ENCODE results near the gene SLIT3. TPM values are rescaled to one million over a fixed set of nuclear protein-coding genes. Genes with fewer than 3 reads are reported as not detected.

Gene SLIT3
- total and polyA plus RNA-seq, 2 donors (not counting 3 experiments of a cell fraction or from before 2014, with no cell fraction given), result 0.90 to 1.0 TPM

GRCh38 chr5:168833936-168834335, 467.0 kb downstream of the SLIT3 start:
- BruUV-seq (replicated peaks), result no TSS peak

GRCh38 chr5:168833383-168833782, 467.6 kb downstream of the SLIT3 start:
- Histone ChIP-seq H3K9me1 (replicated peaks; ENCODE audit: control insufficient read depth, extremely low read depth, insufficient read depth, low read length) (no peaks in the 10 kb centered on the region), H3K9me3 (replicated peaks; ENCODE audit: control insufficient read depth, insufficient read depth, low read length) (no peaks in the 10 kb centered on the region), H3K4me2 (ENCODE audit: insufficient read depth, low read length) (no peak overlapping the region), H3K79me2 (ENCODE audit: control insufficient read depth, insufficient read depth, low read length) (no peaks in the 10 kb centered on the region), H3K27ac (ENCODE audit: insufficient read depth, low read depth, low read length) (no peak overlapping the region), H3K36me3 (ENCODE audit: control insufficient read depth in 2 of 2, extremely low read depth in 1 of 2, insufficient read depth in 2 of 2, low read length in 2 of 2) (no peaks in the 10 kb centered on the region), H2AFZ (ENCODE audit: low read depth, low read length) (no peak overlapping the region), H3K27me3 (ENCODE audit: control insufficient read depth in 2 of 2, insufficient read depth in 2 of 2, low read length in 2 of 2) (no peaks in the 10 kb centered on the region), H4K20me1 (replicated peaks; ENCODE audit: control insufficient read depth, extremely low read depth, insufficient read depth, low read length) (no peaks in the 10 kb centered on the region), H3K4me1 (ENCODE audit: control insufficient read depth, extremely low read depth, insufficient read depth, low read length) (no peaks in the 10 kb centered on the region), H3K9ac (replicated peaks; ENCODE audit: extremely low read depth, insufficient read depth, low read length) (no peak overlapping the region), H3K4me3 (replicated peaks in 1 of 3; ENCODE audit: insufficient read depth in 1 of 3, low read depth in 1 of 3, low read length in 3 of 3) (no peak overlapping the region)
- dilution Hi-C loops (cut with MboI; ENCODE audit: extremely low pct_ligation_motif_present, low sequenced_read_pairs), result no loop called here
- POLR2A ChIA-PET, result no interaction called here
- no peak for TF ChIP-seq POLR2AphosphoS5 (IDR thresholded peaks at IDR 0.05; ENCODE audit: insufficient read depth, low read depth, low read length)
- TF ChIP-seq FOS (IDR thresholded peaks at IDR 0.05; ENCODE audit: borderline replicate concordance, insufficient read depth, low read length), result no peak
- no peak for TF ChIP-seq POLR2A (IDR thresholded peaks at IDR 0.05; ENCODE audit: low read depth, low read length)
- no peak for TF ChIP-seq GATA2 (IDR thresholded peaks at IDR 0.05; ENCODE audit: insufficient read depth, insufficient read length, low read depth, low read length)
- TF ChIP-seq MYC (IDR thresholded peaks at IDR 0.05; ENCODE audit: low read depth, low read length), result no peak
- no peak for TF ChIP-seq JUN (IDR thresholded peaks at IDR 0.05; ENCODE audit: borderline replicate concordance, insufficient read depth, insufficient read length, low read depth)
- no peak for TF ChIP-seq EZH2 (IDR thresholded peaks at IDR 0.05; ENCODE audit: borderline replicate concordance, low read depth, low read length, severe bottlenecking)
- TF ChIP-seq, protein P1, sequence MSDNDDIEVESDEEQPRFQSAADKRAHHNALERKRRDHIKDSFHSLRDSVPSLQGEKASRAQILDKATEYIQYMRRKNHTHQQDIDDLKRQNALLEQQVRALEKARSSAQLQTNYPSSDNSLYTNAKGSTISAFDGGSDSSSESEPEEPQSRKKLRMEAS (IDR thresholded peaks at IDR 0.05; ENCODE audit: insufficient read depth, insufficient read length), result no peak
- no peak for TF ChIP-seq CTCF (IDR thresholded peaks at IDR 0.05; ENCODE audit: extremely low read depth in 1 of 2, insufficient read depth in 1 of 2, low read depth in 1 of 2, low read length in 2 of 2)
- FAIRE-seq (no peak), DNase-seq (ENCODE audit: low read depth, low spot score) (no peak)
- intact Hi-C loops (cut with micrococcal nuclease), result no loop called here
- CTCF ChIA-PET, result no interaction called here
- no TSS peak for BruUV-seq (replicated peaks)

More at GRCh38 chr5:168833936-168834335, 467.0 kb downstream of the SLIT3 start:
- no peaks in the 10 kb centered on the region for H3K9me3 ChIP-seq (replicated peaks; ENCODE audit: control insufficient read depth, insufficient read depth, low read length)
- POLR2A ChIA-PET, result no interaction called here
- intact Hi-C loops (cut with micrococcal nuclease), result no loop called here
- H3K36me3 ChIP-seq (ENCODE audit: control insufficient read depth in 2 of 2, extremely low read depth in 1 of 2, insufficient read depth in 2 of 2, low read length in 2 of 2), result no peaks in the 10 kb centered on the region
- DNase-seq (ENCODE audit: low read depth, low spot score), result no peak
- no peak overlapping the region for H3K4me3 ChIP-seq (replicated peaks in 1 of 3; ENCODE audit: insufficient read depth in 1 of 3, low read depth in 1 of 3, low read length in 3 of 3)
- no peak overlapping the region for H2AFZ ChIP-seq (ENCODE audit: low read depth, low read length)
- no peaks in the 10 kb centered on the region for H3K27me3 ChIP-seq (ENCODE audit: control insufficient read depth in 2 of 2, insufficient read depth in 2 of 2, low read length in 2 of 2)
- CTCF ChIA-PET, result no interaction called here
- no peak overlapping the region for H3K9ac ChIP-seq (replicated peaks; ENCODE audit: extremely low read depth, insufficient read depth, low read length)
- H3K79me2 ChIP-seq (ENCODE audit: control insufficient read depth, insufficient read depth, low read length), result no peaks in the 10 kb centered on the region
- no peak overlapping the region for H3K27ac ChIP-seq (ENCODE audit: insufficient read depth, low read depth, low read length)
- H3K9me1 ChIP-seq (replicated peaks; ENCODE audit: control insufficient read depth, extremely low read depth, insufficient read depth, low read length), result no peaks in the 10 kb centered on the region
- no peak for FAIRE-seq
- TF ChIP-seq EZH2 (IDR thresholded peaks at IDR 0.05; ENCODE audit: borderline replicate concordance, low read depth, low read length, severe bottlenecking) (no peak), POLR2AphosphoS5 (IDR thresholded peaks at IDR 0.05; ENCODE audit: insufficient read depth, low read depth, low read length) (no peak), POLR2A (IDR thresholded peaks at IDR 0.05; ENCODE audit: low read depth, low read length) (no peak), FOS (IDR thresholded peaks at IDR 0.05; ENCODE audit: borderline replicate concordance, insufficient read depth, low read length) (no peak)
- TF ChIP-seq, protein P1 (IDR thresholded peaks at IDR 0.05; ENCODE audit: insufficient read depth, insufficient read length), result no peak
- dilution Hi-C loops (cut with MboI; ENCODE audit: extremely low pct_ligation_motif_present, low sequenced_read_pairs), result no loop called here
- no peaks in the 10 kb centered on the region for H4K20me1 ChIP-seq (replicated peaks; ENCODE audit: control insufficient read depth, extremely low read depth, insufficient read depth, low read length)
- H3K4me2 ChIP-seq (ENCODE audit: insufficient read depth, low read length), result no peak overlapping the region
- no peaks in the 10 kb centered on the region for H3K4me1 ChIP-seq (ENCODE audit: control insufficient read depth, extremely low read depth, insufficient read depth, low read length)
